GM21390 (cell line): ENCODE data around the gene MYT1.
"Not testable (repeated sequence)": the region's sequence is repeated elsewhere in the genome, so short reads cannot be mapped to it uniquely, and the experiment has no call there.

ENCODE experiments used
- ATAC-seq: cut with Tn5 transposase; IDR thresholded peaks from one replicate; pipeline ENCODE4 v1.9.1; 2021; ENCODE audit not compliant: unreplicated experiment

The MYT1 gene

GRCh38 chr20:64260239-64260638 is 96.0 kb downstream of the MYT1 start:
- no peak for ATAC-seq

GRCh38 chr20:64261138-64261537 is 96.9 kb downstream of the MYT1 start:
- ATAC-seq, result no peak

- no peak for ATAC-seq
Observed at GRCh38 chr20:64264091-64264490, 99.8 kb downstream of the MYT1 start.

GRCh38 chr20:64265201-64265600 is 100.9 kb downstream of the MYT1 start:
- ATAC-seq, result no peak

GRCh38 chr20:64266988-64267387 is 102.7 kb downstream of the MYT1 start:
- no peak for ATAC-seq

GRCh38 chr20:64268174-64268573 is 103.9 kb downstream of the MYT1 start:
- ATAC-seq, result no peak

GRCh38 chr20:64269604-64270411 is 105.6 kb downstream of the MYT1 start:
- ATAC-seq, result no peak

- ATAC-seq, result no peak
Observed at GRCh38 chr20:64271636-64272035, 107.4 kb downstream of the MYT1 start.

GRCh38 chr20:64273109-64273508 is 108.9 kb downstream of the MYT1 start:
- ATAC-seq, result no peak

GRCh38 chr20:64276817-64277216 is 112.6 kb downstream of the MYT1 start:
- no peak for ATAC-seq

- no peak for ATAC-seq
Observed at GRCh38 chr20:64277571-64278316, 113.5 kb downstream of the MYT1 start.

GRCh38 chr20:64278317-64278681 is 114.0 kb downstream of the MYT1 start:
- no peak for ATAC-seq

GRCh38 chr20:64279826-64280459 is 115.7 kb downstream of the MYT1 start:
- ATAC-seq, result no peak

GRCh38 chr20:64280460-64280843 is 116.2 kb downstream of the MYT1 start:
- no peak for ATAC-seq

- no peak for ATAC-seq
Observed at GRCh38 chr20:64283646-64284045, 119.4 kb downstream of the MYT1 start.

GRCh38 chr20:64285579-64286446 is 121.6 kb downstream of the MYT1 start:
- ATAC-seq, result peak; percentile 93

GRCh38 chr20:64286447-64287263 is 122.4 kb downstream of the MYT1 start:
- ATAC-seq, result not testable (repeated sequence)

GRCh38 chr20:64287264-64287590 is 123.0 kb downstream of the MYT1 start:
- ATAC-seq, result not testable (repeated sequence)
